Measurements from ENCODE around the gene SSC4D. TPM values are rescaled to one million over a fixed set of nuclear protein-coding genes. Genes with fewer than 3 reads are reported as not detected.

Gene SSC4D
- 0.16 and 0.18 TPM in 2 replicates for total RNA-seq

GRCh38 chr7:76409537-76409936 lies at the start of gene SSC4D:
Gene SSC4D, minus strand, starts transcription at chr7:76409697. Its CDS starts 5,258 bp downstream, at chr7:76404439.

DNA sequence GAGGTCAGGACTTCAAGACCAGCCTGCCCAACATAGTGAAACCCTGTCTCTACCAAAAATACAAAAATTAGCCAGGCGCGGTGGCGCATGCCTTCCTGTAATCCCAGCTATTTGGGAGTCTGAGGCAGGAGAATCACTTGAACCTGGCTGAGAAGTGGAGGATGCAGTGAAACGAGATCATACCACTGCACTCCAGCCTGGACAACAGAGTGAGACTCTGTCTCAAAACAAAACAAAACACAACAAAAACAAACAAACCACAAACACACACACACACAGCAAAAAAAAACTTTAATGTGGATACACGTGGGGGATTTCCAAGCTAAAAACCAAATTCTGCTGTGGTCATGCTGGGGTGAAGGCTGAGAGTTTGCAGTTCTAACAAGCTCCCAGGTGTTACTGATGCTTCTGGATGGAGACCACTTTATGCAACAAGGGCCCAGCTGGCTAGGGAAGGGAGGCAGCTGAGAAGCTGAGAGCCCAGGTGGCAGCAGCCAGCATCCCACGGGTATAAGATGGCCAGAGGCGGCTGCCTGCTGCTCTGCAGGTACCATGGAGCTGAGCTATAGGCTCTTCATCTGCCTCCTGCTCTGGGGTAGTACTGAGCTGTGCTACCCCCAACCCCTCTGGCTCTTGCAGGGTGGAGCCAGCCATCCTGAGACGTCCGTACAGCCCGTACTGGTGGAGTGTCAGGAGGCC lies 15.1 kb upstream of the SSC4D start, which contains the start of gene ZP3:
Gene ZP3 (plus strand): TSS at position 538 of the 699 bp plus-strand sequence. CDS start 15 bp downstream, at position 553.

DNA sequence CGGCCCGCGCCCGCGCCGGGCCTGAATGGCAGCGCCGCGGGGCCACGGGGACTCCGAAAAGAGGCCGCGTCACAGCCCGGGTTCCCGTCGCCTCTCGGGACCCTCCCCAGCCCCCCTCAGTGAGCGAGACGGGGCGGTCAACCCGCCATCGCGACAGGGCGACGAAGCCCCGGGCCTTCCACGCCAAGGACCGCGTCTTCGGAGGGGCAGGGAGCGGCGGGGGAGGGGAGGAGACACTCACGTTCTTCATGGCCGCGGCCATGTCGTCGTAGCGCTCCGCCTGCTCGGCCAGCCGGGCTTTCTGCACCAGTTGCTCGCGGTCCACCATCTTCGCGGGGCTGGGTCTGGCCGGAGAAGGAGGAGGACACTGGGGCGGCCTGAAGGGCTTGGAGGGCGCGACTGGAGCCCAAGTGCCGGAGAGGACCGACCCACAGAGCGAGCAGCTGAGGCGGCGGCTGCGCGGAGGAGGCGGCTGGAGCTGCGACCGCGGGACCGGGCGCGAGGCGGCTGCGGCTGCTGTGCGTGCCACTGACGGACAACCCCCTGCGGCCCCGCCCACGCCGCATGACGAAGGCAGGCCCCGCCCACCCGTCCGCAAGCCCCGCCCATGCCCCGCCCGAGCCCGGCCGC lies 50.9 kb downstream of the SSC4D start, which contains the start of gene YWHAG:
Gene YWHAG (minus strand): TSS at position 511 of the 630 bp plus-strand sequence. CDS start 183 bp downstream, at position 328.

Other genes starting within 250 kb of the SSC4D start
- gene SRRM3, start 207.8 kb downstream of the SSC4D start, total RNA-seq = 3.1 and 4.7 TPM in 2 replicates
- 306 and 368 TPM in 2 replicates for gene HSPB1, start 107.0 kb downstream of the SSC4D start, total RNA-seq
- gene YWHAG, start 50.7 kb downstream of the SSC4D start, total RNA-seq = 59.4 and 80.5 TPM in 2 replicates
- gene ZP3, start 15.3 kb upstream of the SSC4D start, total RNA-seq = 0.54 and 2.3 TPM in 2 replicates
- 9.9 and 12.8 TPM in 2 replicates for gene DTX2, start 52.0 kb upstream of the SSC4D start, total RNA-seq
- not detected in 2 replicates for gene UPK3B, start 100.9 kb upstream of the SSC4D start, total RNA-seq
- gene SPDYE16, start 133.6 kb upstream of the SSC4D start, total RNA-seq = not detected in 2 replicates
- 4.2 TPM in 2 replicates for gene POMZP3, start 217.6 kb upstream of the SSC4D start, total RNA-seq